ENCODE data around the gene SLC2A6. TPM values are rescaled to one million over a fixed set of nuclear protein-coding genes. Genes with fewer than 3 reads are reported as not detected.
"Not testable (repeated sequence)": the region's sequence is repeated elsewhere in the genome, so short reads cannot be mapped to it uniquely, and the experiment has no call there.

The SLC2A6 gene
- total RNA-seq, 1 donor from 2014 or later, result 51.8 TPM

DNA sequence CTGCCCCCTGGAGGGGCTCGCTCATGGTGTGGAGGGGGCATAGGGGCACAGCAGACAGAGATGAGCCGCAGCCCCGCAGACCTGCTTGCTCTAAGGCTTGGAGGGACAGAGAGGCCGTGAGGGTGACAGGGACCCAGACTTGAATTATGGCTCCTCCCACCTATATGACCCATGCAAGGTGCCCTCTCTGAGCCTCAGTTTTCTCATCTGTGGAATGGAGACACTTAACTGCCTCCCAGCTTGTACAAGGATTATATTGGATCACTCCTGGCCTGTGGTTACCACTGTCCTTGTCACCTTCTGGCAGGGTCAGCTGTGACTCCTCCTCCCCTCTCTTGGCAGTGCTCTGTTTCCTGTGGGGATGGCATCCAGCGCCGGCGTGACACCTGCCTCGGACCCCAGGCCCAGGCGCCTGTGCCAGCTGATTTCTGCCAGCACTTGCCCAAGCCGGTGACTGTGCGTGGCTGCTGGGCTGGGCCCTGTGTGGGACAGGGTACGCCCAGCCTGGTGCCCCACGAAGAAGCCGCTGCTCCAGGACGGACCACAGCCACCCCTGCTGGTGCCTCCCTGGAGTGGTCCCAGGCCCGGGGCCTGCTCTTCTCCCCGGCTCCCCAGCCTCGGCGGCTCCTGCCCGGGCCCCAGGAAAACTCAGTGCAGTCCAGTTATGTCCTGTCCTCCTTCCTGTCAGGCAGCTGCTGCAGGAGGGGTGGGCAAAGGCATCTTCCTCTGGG lies 23.8 kb downstream of the SLC2A6 start:
- no peaks in the 10 kb centered on the region for H3K36me3 ChIP-seq (ENCODE audit: control insufficient read depth, insufficient read depth, low read length)

DNA sequence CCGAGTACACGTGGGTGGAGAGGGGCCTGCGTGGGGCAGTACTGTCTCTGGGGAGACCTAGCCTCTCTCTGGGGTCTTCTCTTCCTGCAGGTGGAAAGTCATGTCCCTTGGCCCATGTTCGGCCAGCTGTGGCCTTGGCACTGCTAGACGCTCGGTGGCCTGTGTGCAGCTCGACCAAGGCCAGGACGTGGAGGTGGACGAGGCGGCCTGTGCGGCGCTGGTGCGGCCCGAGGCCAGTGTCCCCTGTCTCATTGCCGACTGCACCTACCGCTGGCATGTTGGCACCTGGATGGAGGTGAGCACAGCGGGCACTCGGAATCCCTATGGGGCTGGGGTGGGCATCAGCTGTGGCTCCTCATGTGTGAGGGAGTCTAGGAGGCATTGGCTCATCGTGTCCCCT lies 24.6 kb downstream of the SLC2A6 start:
- no peaks in the 10 kb centered on the region for H3K27me3 ChIP-seq (ENCODE audit: control insufficient read depth, insufficient read depth, low read length)
- DNase-seq (ENCODE audit: low read depth), result no peak
- H3K36me3 ChIP-seq (ENCODE audit: control insufficient read depth, insufficient read depth, low read length), result no peaks in the 10 kb centered on the region
- H3K4me3 ChIP-seq (ENCODE audit: low read depth, low read length), result no peak overlapping the region
- TF ChIP-seq, protein P1, sequence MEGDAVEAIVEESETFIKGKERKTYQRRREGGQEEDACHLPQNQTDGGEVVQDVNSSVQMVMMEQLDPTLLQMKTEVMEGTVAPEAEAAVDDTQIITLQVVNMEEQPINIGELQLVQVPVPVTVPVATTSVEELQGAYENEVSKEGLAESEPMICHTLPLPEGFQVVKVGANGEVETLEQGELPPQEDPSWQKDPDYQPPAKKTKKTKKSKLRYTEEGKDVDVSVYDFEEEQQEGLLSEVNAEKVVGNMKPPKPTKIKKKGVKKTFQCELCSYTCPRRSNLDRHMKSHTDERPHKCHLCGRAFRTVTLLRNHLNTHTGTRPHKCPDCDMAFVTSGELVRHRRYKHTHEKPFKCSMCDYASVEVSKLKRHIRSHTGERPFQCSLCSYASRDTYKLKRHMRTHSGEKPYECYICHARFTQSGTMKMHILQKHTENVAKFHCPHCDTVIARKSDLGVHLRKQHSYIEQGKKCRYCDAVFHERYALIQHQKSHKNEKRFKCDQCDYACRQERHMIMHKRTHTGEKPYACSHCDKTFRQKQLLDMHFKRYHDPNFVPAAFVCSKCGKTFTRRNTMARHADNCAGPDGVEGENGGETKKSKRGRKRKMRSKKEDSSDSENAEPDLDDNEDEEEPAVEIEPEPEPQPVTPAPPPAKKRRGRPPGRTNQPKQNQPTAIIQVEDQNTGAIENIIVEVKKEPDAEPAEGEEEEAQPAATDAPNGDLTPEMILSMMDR (IDR thresholded peaks at IDR 0.05; ENCODE audit: insufficient read depth, low read length, poor library complexity, severe bottlenecking), result no peak

More for the DNA sequence above, 23.8 kb downstream of the SLC2A6 start:
- DNase-seq (ENCODE audit: low read depth), result no peak
- TF ChIP-seq, protein P1 (IDR thresholded peaks at IDR 0.05; ENCODE audit: insufficient read depth, low read length, poor library complexity, severe bottlenecking), result no peak
- Histone ChIP-seq H3K27me3 (ENCODE audit: control insufficient read depth, insufficient read depth, low read length) (no peaks in the 10 kb centered on the region), H3K4me3 (ENCODE audit: low read depth, low read length) (no peak overlapping the region)

DNA sequence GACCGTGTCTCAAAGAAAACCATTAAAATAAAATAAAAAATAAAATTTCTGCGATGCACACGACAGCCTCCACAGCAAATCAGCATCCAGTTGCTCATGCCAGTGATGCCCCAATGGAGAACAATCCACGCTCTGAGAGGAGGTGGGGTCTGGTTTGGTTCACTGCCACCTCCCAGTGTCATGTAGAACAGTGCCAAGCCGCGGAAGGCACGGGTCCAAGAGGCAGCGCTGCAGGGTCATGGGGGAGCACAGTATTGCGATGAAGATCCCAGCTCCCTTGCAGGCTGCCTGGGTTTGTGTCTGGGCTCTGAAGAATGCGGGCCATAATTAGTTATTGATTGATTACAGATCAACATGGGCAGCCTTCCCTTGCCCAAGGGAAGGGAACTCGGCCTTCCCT lies 25.2 kb downstream of the SLC2A6 start:
- no peak overlapping the region for H3K4me3 ChIP-seq (ENCODE audit: low read depth, low read length)
- TF ChIP-seq, protein P1 (IDR thresholded peaks at IDR 0.05; ENCODE audit: insufficient read depth, low read length, poor library complexity, severe bottlenecking), result no peak
- no peaks in the 10 kb centered on the region for H3K36me3 ChIP-seq (ENCODE audit: control insufficient read depth, insufficient read depth, low read length)
- no peak for DNase-seq (ENCODE audit: low read depth)
- peaks cover under 1% of the 10 kb centered on the region for H3K27me3 ChIP-seq (ENCODE audit: control insufficient read depth, insufficient read depth, low read length)

DNA sequence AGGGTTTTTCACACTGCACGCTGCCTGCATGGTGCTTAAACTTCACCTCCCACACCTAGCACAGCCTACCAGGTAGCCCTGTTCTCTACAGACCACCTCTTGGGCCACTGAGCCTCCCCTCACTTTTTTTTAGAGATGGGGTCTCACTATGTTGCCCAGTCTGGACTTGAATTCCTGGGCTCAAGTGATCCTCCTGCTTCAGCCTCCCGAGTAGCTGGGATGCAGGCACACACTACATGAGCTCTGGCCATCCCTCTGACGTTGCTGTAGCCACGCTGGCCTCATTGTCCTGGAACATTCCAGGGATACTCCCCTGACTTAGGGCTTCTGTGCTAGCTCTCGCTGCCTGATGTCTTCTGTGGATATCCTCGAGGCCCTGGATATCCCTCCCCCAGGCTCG lies 26.3 kb downstream of the SLC2A6 start:
- Histone ChIP-seq H3K4me3 (ENCODE audit: low read depth, low read length) (no peak overlapping the region), H3K36me3 (ENCODE audit: control insufficient read depth, insufficient read depth, low read length) (no peaks in the 10 kb centered on the region), H3K27me3 (ENCODE audit: control insufficient read depth, insufficient read depth, low read length) (peaks cover 4% of the 10 kb centered on the region)
- DNase-seq (ENCODE audit: low read depth), result no peak
- TF ChIP-seq, protein P1 (IDR thresholded peaks at IDR 0.05; ENCODE audit: insufficient read depth, low read length, poor library complexity, severe bottlenecking), result no peak

DNA sequence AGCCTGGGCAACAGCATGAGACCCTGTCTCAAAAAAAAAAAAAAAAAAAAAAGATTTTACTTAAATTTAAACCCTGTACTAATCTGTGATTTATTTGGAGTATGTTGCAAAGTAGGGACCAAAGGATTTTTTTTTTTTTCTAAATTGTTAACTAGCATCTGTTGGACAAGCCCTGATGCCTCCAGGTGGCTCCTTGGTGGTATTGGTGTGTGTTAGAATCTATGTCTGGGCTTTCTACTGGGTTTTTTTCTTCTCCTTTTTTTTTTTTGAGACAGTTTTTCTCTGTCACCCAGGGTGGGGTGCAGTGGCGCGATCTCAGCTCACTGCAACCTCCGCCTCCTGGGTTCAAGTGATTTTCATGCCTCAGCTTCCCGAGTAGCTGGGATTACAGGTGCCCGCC lies 27.0 kb downstream of the SLC2A6 start:
- H3K27me3 ChIP-seq (ENCODE audit: control insufficient read depth, insufficient read depth, low read length); DNase-seq (ENCODE audit: low read depth); H3K36me3 ChIP-seq (ENCODE audit: control insufficient read depth, insufficient read depth, low read length); H3K4me3 ChIP-seq (ENCODE audit: low read depth, low read length): not testable (repeated sequence)

DNA sequence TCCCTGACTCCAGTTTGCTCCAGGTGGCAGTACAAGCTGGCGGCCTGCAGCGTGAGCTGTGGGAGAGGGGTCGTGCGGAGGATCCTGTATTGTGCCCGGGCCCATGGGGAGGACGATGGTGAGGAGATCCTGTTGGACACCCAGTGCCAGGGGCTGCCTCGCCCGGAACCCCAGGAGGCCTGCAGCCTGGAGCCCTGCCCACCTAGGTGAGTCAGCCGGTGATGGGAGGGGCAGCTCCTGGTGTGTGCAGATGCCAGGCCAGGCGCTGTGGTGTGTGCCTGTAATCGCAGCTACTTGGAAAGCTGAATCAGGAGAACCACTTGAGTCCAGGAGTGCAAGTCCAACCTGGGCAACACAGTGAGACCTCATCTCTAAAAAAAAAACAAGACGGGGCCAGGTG lies 29.1 kb downstream of the SLC2A6 start:
- TF ChIP-seq, protein P1 (IDR thresholded peaks at IDR 0.05; ENCODE audit: insufficient read depth, low read length, poor library complexity, severe bottlenecking), result no peak
- H3K4me3 ChIP-seq (ENCODE audit: low read depth, low read length), result no peak overlapping the region
- H3K27me3 ChIP-seq (ENCODE audit: control insufficient read depth, insufficient read depth, low read length), result peaks cover 10% of the 10 kb centered on the region
- no peaks in the 10 kb centered on the region for H3K36me3 ChIP-seq (ENCODE audit: control insufficient read depth, insufficient read depth, low read length)
- no peak for DNase-seq (ENCODE audit: low read depth)

Data from kidney epithelial cell (primary cell).